HEK293 (cell line): ENCODE measurements around the gene THBS1.

Source experiments
- CTCF ChIP-seq: fragments of 450-650 bp; formaldehyde crosslinking; IDR thresholded peaks from 2 replicates; pipeline ENCODE4 v1.5.1; 2016; ENCODE audit warnings: missing biosample characterization, missing genetic modification characterization
- PBX3 ChIP-seq: sonication (generic); formaldehyde crosslinking; IDR thresholded peaks from 2 replicates; pipeline ENCODE4 v1.8.1; 2022; ENCODE audit warnings: mild to moderate bottlenecking, moderate library complexity, missing genetic modification reagents
- RBAK ChIP-seq: fragments of 450-650 bp; formaldehyde crosslinking; IDR thresholded peaks from 2 replicates; pipeline ENCODE4 v1.5.1; 2016; ENCODE audit warnings: missing biosample characterization, missing genetic modification characterization
- ZBTB10 ChIP-seq: fragments of 450-650 bp; formaldehyde crosslinking; IDR thresholded peaks from 2 replicates; pipeline ENCODE4 v1.5.1; 2016; ENCODE audit warnings: missing biosample characterization, missing genetic modification characterization
- ZBTB11 ChIP-seq: fragments of 450-650 bp; formaldehyde crosslinking; conservative IDR thresholded peaks from 2 replicates; pipeline ENCODE4 v1.5.1; 2016; ENCODE audit warnings: low read depth, missing biosample characterization, missing genetic modification characterization
- ZNF121 ChIP-seq: fragments of 450-650 bp; formaldehyde crosslinking; IDR thresholded peaks from 2 replicates; pipeline ENCODE4 v1.5.1; 2016; ENCODE audit warnings: missing biosample characterization, missing genetic modification characterization
- ZNF157 ChIP-seq: fragments of 450-650 bp; formaldehyde crosslinking; IDR thresholded peaks from 2 replicates; pipeline ENCODE4 v1.5.1; 2016; ENCODE audit warnings: missing biosample characterization, missing genetic modification characterization
- ZNF26 ChIP-seq: fragments of 450-650 bp; formaldehyde crosslinking; IDR thresholded peaks from 2 replicates; pipeline ENCODE4 v1.5.1; 2016; ENCODE audit warnings: missing biosample characterization, missing genetic modification characterization
- ZNF777 ChIP-seq: fragments of 450-650 bp; formaldehyde crosslinking; IDR thresholded peaks from 2 replicates; pipeline ENCODE4 v1.5.1; 2017; ENCODE audit warnings: missing biosample characterization, missing genetic modification characterization, borderline replicate concordance

- TF ChIP-seq RBAK (tag by site-specific recombination): no peak
- TF ChIP-seq ZNF121 (tag by site-specific recombination): no peak
- TF ChIP-seq ZNF26 (tag by site-specific recombination): no peak
- TF ChIP-seq ZNF157 (tag by site-specific recombination): no peak
- no peak for TF ChIP-seq PBX3 (CRISPR knock-in tag)
- no peak for TF ChIP-seq ZNF777
- TF ChIP-seq ZBTB11 (tag by site-specific recombination): no peak
- TF ChIP-seq CTCF (tag by site-specific recombination): no peak
- TF ChIP-seq ZBTB10 (tag by site-specific recombination): no peak
These were observed 45.9 kb upstream of the THBS1 start for GRCh38 chr15:39534996-39535395.
